GM21526 (cell line): ENCODE results near the gene FGF21.
"Not testable (repeated sequence)": the region's sequence is repeated elsewhere in the genome, so short reads cannot be mapped to it uniquely, and the experiment has no call there.

Source experiments
- ATAC-seq: cut with Tn5 transposase; IDR thresholded peaks from one replicate; pipeline ENCODE4 v1.9.1; 2021; ENCODE audit warnings: moderate library complexity; ENCODE audit not compliant: unreplicated experiment, low FRiP score

Gene FGF21

DNA sequence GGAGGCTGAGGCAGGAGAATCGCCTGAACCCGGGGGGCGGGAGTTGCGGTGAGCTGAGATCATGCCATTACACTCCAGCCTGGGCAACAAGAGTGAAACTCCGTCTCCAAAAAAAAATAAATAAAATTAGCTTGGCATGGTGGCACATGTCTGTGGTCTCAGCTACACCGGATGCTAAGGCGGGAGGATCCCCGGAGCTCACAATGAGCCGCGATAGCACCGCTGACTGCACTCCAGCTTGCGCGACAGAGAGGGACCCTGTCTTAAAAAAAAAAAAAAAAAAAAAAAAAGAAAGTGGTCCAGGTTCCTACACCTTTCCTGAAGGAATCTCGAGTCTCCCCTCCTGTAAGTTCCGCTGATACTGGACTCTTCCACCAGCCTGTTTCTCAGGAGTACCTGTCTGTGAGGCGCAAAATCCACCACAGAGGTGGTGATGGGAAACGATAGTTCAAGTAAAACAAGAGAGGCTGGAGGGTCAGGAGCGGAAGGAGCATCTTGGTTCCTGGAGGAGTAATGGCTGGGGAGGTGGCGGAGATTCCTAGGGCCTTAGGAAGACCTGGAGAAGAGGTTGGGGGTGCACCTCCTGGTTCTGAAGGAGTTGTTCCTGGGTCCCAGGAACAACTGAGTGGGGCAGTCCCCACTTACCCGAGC is 3.4 kb upstream of the FGF21 start:
- no peak for ATAC-seq

DNA sequence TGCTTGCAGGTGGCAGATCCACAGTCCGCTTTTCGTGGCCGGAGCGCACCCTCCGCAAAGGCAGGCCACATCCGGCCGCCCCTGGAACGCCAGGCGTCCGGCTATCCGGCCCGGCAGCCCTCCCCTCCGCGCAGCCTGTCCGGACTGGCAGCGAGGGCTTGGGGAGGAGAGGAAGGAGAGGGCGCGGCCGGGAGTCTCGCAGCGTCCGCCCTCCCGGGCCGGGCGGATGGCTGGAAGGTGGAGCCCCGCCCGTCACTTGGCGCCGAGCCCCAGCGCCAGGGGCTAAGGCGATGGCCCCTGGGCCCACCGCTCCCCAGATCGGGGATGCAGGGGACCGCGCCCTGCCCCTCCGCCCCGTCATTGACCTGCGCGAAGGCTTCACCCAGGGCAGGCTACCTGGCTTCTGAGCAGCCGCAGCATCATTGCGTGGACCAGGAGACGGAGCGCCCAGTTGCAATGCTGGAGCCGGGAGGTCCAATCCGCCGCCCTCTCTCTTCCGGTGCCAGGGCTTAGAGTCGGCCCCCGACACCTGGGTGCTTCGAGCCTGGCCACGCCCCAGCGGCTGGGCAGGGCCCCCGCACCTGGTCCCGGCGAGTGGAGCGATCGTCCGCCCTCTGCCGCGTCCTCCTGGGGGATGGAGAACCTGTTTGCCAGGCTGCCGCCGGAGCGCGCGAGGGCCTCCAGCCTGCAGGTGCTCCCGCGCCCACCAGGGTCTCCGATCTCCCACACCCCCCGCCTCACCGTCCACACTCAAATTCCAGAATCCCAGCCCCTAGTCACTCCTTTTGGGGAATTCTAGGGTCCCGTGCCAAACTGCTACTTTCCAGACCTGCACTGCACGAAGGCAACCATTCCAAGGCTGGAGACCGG is 2.6 kb upstream of the FGF21 start, which contains the start of gene FUT1:
Gene FUT1 (minus strand): TSS at position 146 of the 870 bp plus-strand sequence. CDS start 1,360 bp downstream, outside the sequence.
- no peak for ATAC-seq

DNA sequence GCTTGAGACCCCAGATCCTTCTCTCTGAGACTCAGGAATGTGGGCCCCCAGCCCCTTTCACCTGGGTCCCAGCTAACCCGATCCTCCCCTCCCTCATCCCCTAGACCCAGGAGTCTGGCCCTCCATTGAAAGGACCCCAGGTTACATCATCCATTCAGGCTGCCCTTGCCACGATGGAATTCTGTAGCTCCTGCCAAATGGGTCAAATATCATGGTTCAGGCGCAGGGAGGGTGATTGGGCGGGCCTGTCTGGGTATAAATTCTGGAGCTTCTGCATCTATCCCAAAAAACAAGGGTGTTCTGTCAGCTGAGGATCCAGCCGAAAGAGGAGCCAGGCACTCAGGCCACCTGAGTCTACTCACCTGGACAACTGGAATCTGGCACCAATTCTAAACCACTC is 463 bp downstream of the FGF21 start:
- ATAC-seq: no peak

DNA sequence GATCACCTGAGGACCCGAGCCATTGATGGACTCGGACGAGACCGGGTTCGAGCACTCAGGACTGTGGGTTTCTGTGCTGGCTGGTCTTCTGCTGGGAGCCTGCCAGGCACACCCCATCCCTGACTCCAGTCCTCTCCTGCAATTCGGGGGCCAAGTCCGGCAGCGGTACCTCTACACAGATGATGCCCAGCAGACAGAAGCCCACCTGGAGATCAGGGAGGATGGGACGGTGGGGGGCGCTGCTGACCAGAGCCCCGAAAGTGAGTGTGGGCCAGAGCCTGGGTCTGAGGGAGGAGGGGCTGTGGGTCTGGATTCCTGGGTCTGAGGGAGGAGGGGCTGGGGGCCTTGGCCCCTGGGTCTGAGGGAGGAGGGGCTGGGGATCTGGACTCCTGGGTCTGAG is 888 bp downstream of the FGF21 start:
- no peak for ATAC-seq

DNA sequence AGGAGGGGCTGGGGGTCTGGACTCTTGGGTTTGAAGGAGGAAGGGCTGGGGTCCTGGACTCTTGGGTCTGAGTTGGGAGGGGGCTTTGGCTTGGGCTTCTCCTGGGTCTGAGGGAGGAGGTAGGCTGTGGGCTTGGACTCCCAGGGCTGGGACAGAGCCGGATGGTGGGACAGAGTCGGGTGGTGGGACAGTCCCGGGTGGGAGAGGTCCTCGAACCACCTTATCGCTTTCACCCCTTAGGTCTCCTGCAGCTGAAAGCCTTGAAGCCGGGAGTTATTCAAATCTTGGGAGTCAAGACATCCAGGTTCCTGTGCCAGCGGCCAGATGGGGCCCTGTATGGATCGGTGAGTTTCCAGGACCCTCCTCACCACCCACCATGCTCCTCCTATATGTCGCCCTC is 1.4 kb downstream of the FGF21 start:
- ATAC-seq: no peak

DNA sequence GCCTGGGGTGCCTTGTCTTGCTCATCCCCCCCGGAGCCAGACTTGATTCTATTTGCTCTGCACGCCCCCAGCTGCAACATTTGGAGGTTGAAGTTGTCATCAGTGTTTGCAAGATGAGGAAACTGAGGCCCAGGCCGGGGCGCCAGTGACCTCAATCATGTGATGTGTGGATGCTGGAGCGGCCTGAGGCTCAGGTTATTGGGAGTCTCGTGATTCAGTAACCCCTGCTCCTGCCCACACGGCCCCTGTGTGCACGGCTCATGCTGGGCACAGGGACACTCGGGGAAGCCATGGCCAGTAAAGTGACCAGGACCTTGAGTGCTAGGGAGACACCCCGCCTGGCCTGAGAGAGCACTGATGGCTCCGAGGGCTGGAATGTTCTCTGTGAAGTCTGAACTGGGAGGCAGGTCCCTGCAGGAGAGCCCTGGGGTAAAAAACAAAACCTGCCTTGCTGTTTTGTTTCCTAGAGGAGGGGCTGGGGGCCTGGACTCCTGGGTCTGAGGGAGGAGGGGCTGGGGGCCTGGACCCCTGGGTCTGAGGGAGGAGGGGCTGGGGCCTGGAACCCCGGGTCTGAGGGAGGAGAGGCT is 1.9 kb downstream of the FGF21 start:
- ATAC-seq: no peak

DNA sequence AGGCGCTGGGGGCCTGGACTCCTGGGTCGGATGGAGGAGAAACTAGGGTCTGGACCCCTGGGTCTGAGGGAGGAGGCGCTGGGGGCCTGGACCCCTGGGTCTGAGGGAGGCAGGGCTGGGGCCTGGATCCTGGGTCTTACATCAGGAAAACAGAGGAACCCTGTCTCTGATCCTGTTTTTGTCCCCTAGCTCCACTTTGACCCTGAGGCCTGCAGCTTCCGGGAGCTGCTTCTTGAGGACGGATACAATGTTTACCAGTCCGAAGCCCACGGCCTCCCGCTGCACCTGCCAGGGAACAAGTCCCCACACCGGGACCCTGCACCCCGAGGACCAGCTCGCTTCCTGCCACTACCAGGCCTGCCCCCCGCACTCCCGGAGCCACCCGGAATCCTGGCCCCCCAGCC is 2.4 kb downstream of the FGF21 start:
- ATAC-seq: no peak

DNA sequence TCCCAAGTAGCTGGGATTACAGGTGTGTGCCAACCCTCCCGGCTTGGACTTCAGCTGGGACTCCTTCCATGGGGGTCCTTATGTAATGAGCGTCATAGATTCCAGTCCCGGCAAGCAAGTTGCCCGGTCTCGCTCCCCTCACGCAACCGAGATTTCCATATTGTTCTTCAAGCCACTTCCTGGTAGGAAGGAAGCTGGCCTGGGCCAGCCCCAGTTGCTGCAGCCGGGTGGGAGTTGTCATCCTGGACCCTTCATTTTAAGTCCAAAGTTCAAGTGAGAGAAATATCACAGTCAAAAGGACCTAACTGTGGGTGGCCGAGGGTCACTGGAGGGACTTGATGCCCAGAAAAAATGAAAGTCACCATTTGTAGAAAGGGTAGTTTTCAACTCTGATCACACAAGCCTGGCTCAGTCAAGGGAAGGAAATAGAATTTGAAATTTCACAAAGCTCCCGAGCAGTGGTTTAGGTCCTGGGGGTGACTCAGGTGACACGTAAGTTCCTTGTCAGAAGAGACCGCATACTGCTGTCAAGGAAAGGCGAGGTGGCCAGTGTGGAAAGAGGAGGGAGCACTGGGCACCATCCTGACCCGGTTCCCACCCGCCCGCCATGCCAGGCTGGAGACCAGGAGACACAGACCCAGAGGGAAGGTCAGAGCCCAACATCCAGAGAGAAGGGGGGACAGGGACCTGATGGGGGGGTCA is 5.3 kb downstream of the FGF21 start:
- no peak for ATAC-seq

DNA sequence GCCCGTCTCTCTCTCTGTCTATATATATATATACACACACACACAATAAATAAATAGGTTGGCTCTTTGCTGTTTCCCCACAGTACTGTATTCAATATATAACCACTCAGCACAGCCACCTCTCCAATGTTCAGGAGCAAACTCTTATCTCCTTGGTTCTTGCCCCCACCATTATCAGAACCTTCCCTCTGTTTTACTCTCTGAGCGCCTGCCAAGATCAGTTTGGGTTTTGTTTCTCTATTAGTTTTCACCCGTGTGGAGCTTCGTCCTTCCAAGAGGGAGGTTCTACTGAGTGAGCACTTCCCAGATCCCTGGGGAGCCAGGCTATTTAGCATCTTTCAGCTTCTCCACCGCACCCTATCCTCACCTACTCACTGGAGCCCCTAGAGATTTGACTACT is 10.5 kb downstream of the FGF21 start:
- ATAC-seq: not testable (repeated sequence)

DNA sequence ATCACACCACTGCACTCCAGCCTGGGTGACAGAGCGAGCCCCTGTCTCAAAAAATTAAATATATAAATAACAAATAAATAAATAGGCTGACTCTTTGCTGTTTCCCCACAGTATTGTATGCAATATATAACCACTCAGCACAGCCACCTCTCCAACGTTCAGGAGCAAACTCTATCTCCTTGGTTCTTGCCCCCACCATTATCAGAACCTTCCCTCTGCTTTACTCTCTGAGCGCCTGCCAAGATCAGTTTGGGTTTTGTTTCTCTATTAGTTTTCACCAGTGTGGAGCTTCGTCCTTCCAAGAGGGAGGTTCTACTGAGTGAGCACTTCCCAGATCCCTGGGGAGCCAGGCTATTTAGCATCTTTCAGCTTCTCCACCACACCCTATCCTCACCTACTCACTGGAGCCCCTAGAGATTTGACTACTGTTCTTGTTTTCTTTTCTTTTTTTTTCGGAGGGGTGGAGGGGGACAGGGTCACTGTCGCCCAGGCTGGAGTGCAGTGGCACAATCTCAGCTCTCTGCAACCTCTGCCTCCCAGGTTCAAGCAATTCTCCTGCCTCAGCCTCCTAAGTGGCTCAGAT is 12.9 kb downstream of the FGF21 start:
- ATAC-seq: not testable (repeated sequence)

DNA sequence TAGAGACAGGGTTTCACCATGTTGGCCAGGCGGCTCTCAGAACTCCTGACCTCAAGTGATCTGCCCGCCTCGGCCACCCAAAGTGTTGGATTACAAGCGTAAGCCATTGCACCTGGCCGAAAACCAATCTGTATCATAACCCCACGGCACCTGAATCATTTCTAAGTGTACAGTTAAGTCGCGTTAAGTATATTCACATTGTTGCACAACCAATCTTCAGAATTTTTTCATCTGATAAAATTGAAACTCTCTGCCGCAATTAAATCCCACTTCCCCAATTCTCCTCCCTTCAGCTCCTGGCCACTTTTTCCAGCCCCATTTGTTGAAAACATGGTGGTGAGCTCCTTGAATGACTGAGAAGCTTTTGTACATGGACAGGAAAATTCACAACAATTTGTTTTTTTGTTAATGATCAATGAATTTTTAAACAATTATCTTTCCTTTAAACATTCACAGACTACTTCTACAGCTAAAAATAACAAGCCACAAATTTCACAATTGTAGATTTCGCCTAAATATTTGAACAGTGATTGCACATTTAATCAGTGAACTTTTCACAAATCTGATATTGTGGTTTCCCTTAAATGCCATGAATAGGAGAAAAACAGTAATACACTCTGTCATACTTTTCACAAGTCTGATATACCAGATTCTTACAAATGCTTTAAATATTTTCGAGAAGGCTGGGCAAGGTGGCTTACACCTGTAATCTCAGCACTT is 13.8 kb downstream of the FGF21 start:
- no peak for ATAC-seq

DNA sequence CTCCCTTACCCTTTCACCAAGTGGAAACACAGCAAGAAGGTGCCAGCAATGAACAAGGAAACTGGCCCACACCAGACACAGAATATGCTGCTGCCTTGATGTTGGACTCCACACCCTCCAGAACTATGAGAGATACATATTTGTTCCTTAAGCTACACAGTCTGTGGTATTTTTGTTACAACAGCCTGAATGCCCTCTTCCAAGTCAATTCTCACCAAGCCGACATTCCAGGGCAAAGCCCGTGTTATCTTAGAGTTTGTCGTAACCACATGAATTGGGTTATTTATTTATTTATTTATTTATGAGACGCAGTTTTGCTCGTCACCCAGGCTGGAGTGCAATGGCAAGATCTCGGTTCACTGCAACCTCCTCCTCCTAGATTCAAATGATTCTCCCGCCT is 14.9 kb downstream of the FGF21 start:
- no peak for ATAC-seq

DNA sequence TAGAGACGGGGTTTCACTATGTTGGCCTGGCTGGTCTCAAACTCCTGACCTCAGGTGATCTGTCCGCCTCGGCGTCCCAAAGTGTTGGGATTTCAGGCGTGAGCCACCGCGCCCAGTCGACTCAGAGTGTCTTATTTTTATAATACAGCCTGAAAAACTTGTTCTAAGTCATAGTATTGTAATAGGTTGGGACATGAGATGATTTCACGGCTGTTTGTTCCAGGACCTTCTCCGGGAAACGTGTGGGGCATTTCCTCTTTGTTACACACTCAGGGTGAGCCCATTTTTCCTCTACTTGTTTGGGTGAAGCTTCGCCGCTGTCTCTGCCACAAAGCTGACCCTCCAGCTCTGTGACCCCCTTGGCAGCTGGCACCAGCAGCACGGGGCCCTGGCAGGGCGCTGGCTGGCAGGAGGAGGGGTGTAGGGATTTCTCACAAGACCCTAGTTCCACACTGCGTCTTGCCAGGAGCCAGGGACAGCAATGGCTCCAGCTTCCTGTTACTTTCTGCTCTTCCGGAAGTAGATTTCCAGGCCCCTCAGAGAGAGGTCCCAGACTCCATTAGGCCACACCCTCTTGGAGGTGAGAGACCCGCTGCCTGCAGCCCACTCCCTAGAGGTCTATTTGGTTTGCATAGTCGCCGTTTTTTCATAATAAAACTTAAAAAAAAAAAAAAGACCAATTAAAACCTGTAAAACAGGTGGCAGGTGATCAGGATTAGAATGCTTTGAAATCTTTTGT is 15.6 kb downstream of the FGF21 start:
- no peak for ATAC-seq

DNA sequence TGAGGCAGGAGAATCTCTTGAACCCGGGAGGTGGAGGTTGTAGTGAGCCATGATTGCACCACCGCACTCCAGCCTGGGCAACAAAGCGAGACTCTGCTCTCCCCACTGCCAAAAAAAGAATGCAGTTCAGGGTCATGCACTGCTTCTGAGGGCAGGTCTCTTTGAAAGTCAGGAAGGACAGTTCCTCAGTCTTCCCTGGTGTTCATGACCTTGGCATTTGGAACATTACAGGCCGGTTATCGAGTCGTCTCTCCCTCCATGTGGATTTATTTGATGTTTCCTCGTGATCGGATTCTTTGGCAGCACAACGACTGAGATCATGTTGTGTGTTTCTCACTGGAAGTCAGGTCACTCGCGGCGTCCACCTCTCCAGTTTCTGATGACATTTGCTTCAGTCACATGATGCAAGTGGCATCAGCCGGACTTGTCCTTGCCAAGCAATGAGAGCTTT is 17.2 kb downstream of the FGF21 start:
- no peak for ATAC-seq

DNA sequence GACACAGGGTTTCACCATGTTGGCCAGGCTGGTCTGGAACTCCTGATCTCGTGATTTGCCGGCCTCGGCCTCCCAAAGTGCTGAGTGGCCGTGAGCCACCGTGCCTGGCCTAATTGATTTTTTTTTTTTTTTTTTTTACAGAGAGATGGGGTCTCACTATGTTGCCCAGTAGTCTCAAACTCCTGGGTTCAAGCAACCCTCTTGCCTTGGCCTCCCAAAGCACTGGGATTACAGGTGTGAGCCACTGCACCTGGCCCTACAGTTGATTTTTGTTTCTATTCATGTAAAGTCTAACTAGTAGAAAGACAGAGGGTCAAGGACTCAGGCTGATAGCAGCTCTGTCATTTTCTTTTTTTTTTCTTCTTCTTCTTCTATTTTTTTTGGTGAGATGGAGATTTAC is 21.8 kb downstream of the FGF21 start:
- ATAC-seq: no peak

DNA sequence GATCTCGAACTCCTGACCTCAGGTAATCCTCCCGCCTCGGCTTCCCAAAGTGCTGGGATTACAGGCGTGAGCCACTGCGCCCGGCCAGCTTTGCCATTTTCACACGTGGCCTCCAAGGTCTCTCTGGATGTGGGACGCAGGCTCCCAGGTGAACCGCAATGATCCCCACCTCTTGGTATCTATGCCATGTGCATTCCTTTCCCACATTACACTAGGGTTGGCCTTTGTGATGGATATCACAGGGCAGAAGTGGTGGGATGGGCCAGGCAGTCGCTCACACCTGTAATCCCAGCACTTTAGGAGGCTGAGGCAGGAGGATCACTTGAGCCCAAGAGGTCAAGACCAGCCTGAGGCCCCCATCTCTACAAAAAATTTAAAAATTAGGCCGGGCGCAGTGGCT is 22.4 kb downstream of the FGF21 start:
- ATAC-seq: no peak

DNA sequence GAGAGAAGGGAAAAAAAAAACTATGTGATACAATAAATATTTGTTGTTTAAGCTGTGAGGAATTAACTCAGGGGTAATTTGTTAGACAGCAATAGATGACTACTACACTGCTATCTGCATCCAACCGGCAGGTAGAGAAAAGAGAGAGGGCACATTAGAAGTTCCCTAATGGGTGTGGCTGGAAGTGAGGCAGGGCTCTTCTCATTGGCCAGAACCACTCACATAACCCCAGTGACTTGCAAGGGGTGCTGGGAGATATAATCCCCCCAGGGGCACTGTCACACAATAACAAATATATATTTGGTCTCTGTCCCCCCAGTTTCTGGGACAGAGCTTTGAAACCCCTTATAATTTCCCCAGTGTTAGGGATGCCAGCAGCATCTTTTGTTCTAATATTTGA is 24.3 kb downstream of the FGF21 start:
- no peak for ATAC-seq

DNA sequence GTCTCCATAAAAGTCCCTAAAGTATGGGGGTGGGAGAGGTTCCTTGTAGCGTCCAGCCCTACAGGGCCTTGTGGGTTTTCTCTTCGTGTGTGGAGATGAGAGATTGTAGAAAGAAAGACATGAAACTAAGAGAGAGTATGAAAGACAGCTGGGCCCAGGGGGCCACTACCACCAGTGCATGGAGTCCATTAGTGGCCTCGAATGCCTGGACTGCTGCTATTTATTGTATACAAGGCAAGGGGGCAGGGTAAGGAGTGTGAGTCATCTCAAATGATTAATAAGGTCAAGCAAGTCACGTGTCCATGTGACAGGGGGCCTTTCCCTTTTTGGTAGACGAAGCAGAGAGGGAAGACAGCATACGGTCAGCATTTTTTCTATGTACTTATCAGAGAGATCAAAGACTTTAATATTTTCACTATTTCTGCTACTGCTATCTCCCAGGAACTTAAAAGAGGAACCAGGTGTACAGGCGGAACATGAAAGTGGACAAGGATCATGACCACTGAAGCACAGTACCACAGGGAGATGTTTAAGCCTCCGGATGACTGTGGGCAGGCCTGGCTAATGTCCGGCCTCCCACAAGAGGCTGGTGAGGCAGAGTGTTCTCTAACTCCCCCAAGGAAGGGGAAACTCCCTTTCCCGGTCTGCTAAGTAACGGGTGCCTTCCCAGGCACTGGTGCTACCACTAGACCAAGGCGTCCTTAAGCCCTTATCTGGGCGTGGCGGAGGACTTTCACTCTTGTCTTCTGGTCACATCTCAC is 25.5 kb downstream of the FGF21 start:
- no peak for ATAC-seq

DNA sequence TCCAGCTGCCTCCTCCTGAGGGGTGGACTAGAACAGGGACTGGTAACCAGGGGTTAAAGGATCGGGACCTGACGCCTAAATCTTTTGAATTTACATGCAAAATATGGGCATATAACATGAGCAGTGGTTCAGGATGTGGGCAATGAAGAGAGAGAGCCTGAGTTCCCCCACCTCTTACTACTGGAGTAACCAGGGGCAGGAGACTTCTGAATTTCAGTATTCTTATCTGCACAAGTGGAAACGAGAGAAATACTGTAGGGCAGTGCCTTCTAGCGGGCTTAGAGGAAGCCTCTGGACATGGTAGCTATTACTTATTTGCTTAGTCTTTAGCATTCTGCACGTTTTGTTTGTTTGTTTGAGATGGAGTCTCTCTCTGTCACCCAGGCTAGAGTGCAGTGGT is 29.2 kb downstream of the FGF21 start:
- ATAC-seq: no peak
